ENCODE results near the gene POLR3C.

POLR3C gene

GRCh38 chr1:145871994-145872924, 48.3 kb downstream of the POLR3C start:
- TF ChIP-seq, protein P1, sequence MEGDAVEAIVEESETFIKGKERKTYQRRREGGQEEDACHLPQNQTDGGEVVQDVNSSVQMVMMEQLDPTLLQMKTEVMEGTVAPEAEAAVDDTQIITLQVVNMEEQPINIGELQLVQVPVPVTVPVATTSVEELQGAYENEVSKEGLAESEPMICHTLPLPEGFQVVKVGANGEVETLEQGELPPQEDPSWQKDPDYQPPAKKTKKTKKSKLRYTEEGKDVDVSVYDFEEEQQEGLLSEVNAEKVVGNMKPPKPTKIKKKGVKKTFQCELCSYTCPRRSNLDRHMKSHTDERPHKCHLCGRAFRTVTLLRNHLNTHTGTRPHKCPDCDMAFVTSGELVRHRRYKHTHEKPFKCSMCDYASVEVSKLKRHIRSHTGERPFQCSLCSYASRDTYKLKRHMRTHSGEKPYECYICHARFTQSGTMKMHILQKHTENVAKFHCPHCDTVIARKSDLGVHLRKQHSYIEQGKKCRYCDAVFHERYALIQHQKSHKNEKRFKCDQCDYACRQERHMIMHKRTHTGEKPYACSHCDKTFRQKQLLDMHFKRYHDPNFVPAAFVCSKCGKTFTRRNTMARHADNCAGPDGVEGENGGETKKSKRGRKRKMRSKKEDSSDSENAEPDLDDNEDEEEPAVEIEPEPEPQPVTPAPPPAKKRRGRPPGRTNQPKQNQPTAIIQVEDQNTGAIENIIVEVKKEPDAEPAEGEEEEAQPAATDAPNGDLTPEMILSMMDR (IDR thresholded peaks at IDR 0.05; ENCODE audit: low read depth, low read length): no peak
- H3K4me3 ChIP-seq (replicated peaks in 1 of 2; ENCODE audit: low read depth in 2 of 2, low read length in 2 of 2): peak overlapping the region; percentile 23 to 26
- DNase-seq (ENCODE audit: low read depth in 2 of 2): peak; percentile 46 to 56

DNA sequence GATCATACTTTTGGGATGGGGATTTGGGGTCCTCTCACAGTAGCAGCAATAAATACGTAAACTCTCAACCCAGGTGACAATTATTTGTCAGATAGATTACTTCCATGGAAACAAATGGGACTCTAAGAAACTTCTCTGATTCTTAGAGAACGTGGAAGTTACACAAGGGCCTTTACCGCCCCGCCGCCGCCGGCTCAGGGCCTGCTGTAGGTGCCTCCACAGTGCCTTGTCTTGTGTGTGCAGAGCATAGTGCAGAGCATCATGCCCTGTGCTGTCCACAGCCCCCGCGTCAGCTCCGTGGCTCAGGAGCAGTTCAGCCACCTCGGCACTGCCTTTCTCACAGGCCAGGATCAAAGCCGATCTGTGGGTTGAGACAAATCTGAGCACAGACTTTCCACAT, 50.6 kb downstream of the POLR3C start:
- H3K4me3 ChIP-seq (replicated peaks in 1 of 2; ENCODE audit: low read depth in 2 of 2, low read length in 2 of 2): no peak overlapping the region
- DNase-seq (ENCODE audit: low read depth in 2 of 2): no peak
- TF ChIP-seq, protein P1 (IDR thresholded peaks at IDR 0.05; ENCODE audit: low read depth, low read length): no peak

- DNase-seq (ENCODE audit: low read depth in 2 of 2): no peak
- H3K4me3 ChIP-seq (replicated peaks in 1 of 2; ENCODE audit: low read depth in 2 of 2, low read length in 2 of 2): no peak overlapping the region
- TF ChIP-seq, protein P1 (IDR thresholded peaks at IDR 0.05; ENCODE audit: low read depth, low read length): no peak
These were observed 54.0 kb downstream of the POLR3C start for GRCh38 chr1:145877923-145878486.

DNA sequence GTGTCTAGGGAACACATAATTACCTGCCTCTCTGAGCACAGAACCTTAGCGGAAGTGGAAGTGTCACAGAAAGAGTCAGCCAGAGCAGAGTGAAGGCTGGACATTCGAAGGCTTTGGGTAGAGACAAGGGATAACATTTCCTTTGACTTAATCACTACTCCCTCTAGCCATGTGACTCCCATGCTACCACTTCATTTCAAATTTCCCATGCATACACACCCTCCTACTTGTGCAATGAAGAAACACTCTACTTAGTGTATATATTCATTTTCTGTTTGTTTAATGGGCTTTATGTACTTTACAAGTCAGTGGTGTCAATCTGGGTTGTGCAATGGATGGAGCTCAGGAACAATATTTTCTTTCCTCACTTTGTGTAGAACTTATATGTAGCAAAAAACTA, 54.7 kb downstream of the POLR3C start:
- H3K4me3 ChIP-seq (replicated peaks in 1 of 2; ENCODE audit: low read depth in 2 of 2, low read length in 2 of 2): no peak overlapping the region
- DNase-seq (ENCODE audit: low read depth in 2 of 2): peak in 1 of 2 donors; percentile 61
- TF ChIP-seq, protein P1 (IDR thresholded peaks at IDR 0.05; ENCODE audit: low read depth, low read length): no peak

DNA sequence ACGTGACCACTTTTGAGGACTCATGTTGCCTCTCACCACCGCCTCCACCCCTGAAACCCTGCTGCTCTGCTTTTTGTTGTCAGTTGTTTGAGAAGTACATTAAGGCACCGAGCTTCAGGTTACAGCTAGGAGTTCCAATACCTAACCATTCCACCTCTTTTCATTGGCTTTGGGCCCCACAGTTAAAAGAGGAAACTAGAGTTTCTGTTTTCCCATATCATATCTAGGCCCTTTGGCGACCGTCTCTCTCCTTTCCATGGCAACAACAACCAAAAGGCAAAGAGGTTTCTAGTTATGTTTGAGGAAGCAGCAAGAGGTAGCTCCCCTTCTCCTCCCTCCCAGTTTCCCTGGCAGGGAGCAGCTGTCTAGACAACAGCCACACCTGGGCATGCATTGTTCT, 55.8 kb downstream of the POLR3C start:
- no peak overlapping the region for H3K4me3 ChIP-seq (replicated peaks in 1 of 2; ENCODE audit: low read depth in 2 of 2, low read length in 2 of 2)
- DNase-seq (ENCODE audit: low read depth in 2 of 2): no peak
- TF ChIP-seq, protein P1 (IDR thresholded peaks at IDR 0.05; ENCODE audit: low read depth, low read length): no peak

- peak; percentile 65 to 85 for DNase-seq (ENCODE audit: low read depth in 2 of 2)
- TF ChIP-seq, protein P1 (IDR thresholded peaks at IDR 0.05; ENCODE audit: low read depth, low read length): no peak
- peak overlapping the region in 1 of 2 donors; percentile 64 for H3K4me3 ChIP-seq (replicated peaks in 1 of 2; ENCODE audit: low read depth in 2 of 2, low read length in 2 of 2)
These were observed 60.7 kb downstream of the POLR3C start for GRCh38 chr1:145884675-145885074.

Measured in cardiac fibroblast (primary cell).